IMR-90 (cell line): ENCODE measurements around the gene ADGRL3. TPM values are rescaled to one million over a fixed set of nuclear protein-coding genes. Genes with fewer than 3 reads are reported as not detected.

ENCODE experiments used
- ATAC-seq: fragments of 200-7000 bp; cut with Tn5 transposase; 2 replicates; pipeline ENCODE4 v1.9.1; 2020; ENCODE audit warnings: low read depth, mild to moderate bottlenecking, moderate library complexity
- BruUV-seq: library from RNA; stranded (reverse); fragments of 400-500 nt; replicated peaks from 2 replicates; lab custom pipeline; 2021; lab: Mats Ljungman, UMichigan
- CTCF ChIA-PET: fragments of 300-600 bp; formaldehyde crosslinking; extraction: SDS; loops from one replicate; lab custom pipeline; 2021; ENCODE audit warnings: antibody characterized with exemption; lab: Yijun Ruan, JAX
- POLR2A ChIA-PET: fragments of 300-600 bp; sonication (Branson Sonifier 250); formaldehyde crosslinking; loops from one replicate; lab custom pipeline; 2022; ENCODE audit warnings: antibody characterized with exemption; ENCODE audit not compliant: unreplicated experiment; lab: Charles Lee
- DNase-seq: peaks from one replicate; pipeline ENCODE4 v3.0.0; 2013
- H2AFZ ChIP-seq: replicated peaks from 2 replicates; pipeline ENCODE3; 2013; ENCODE audit warnings: low read length, mild to moderate bottlenecking; ENCODE audit not compliant: poor library complexity
- H2AK5ac ChIP-seq: 2 replicates; pipeline ENCODE4 v1.6.1; 2013; ENCODE audit warnings: low read depth, low read length, inconsistent platforms
- H2AK9ac ChIP-seq: replicated peaks from 2 replicates; pipeline ENCODE3; 2013; ENCODE audit warnings: mild to moderate bottlenecking, low read depth, low read length, moderate library complexity; ENCODE audit not compliant: poor library complexity
- H2BK120ac ChIP-seq: 2 replicates; pipeline ENCODE4 v1.6.1; 2013; ENCODE audit warnings: low read depth, low read length, inconsistent platforms
- H2BK15ac ChIP-seq: 3 replicates; pipeline ENCODE4 v1.6.1; 2013; ENCODE audit warnings: low read depth, low read length, inconsistent platforms
- H2BK20ac ChIP-seq: 2 replicates; pipeline ENCODE4 v1.6.1; 2013; ENCODE audit warnings: low read depth, mild to moderate bottlenecking, inconsistent platforms, low read length, moderate library complexity
- H2BK5ac ChIP-seq: 2 replicates; pipeline ENCODE4 v1.6.1; 2013; ENCODE audit warnings: mild to moderate bottlenecking, low read depth, low read length, inconsistent platforms; ENCODE audit not compliant: poor library complexity, severe bottlenecking
- H3K14ac ChIP-seq: replicated peaks from 2 replicates; pipeline ENCODE4 v1.6.1; 2013; ENCODE audit warnings: low read depth, low read length, inconsistent platforms
- H3K18ac ChIP-seq: 2 replicates; pipeline ENCODE4 v1.6.1; 2013; ENCODE audit warnings: low read depth, low read length, control low read depth
- H3K23ac ChIP-seq: 2 replicates; pipeline ENCODE4 v1.6.1; 2013; ENCODE audit warnings: low read depth, low read length, inconsistent platforms
- H3K27ac ChIP-seq: 2 replicates; pipeline ENCODE4 v1.5.1; 2013; ENCODE audit warnings: mild to moderate bottlenecking, control low read depth, low read length; ENCODE audit not compliant: insufficient read depth
- H3K27me3 ChIP-seq: 2 replicates; pipeline ENCODE4 v1.6.1; 2013; ENCODE audit warnings: low read length; ENCODE audit not compliant: control insufficient read depth, insufficient read depth
- H3K36me3 ChIP-seq: 2 replicates; pipeline ENCODE4 v1.6.1; 2013; ENCODE audit warnings: low read length, mixed read lengths; ENCODE audit not compliant: control insufficient read depth, insufficient read depth
- H3K4ac ChIP-seq: 2 replicates; pipeline ENCODE4 v1.6.1; 2013; ENCODE audit warnings: low read depth, low read length, inconsistent platforms
- H3K4me1 ChIP-seq: 2 replicates; pipeline ENCODE4 v1.6.1; 2013; ENCODE audit warnings: low read length, mixed read lengths; ENCODE audit not compliant: control insufficient read depth, insufficient read depth
- H3K4me2 ChIP-seq: 2 replicates; pipeline ENCODE4 v1.6.1; 2013; ENCODE audit warnings: low read depth, mild to moderate bottlenecking, control low read depth, low read length, moderate library complexity
- H3K4me3 ChIP-seq: 2 replicates; pipeline ENCODE4 v1.5.1; 2013; ENCODE audit warnings: low read depth, mild to moderate bottlenecking, control low read depth, low read length, moderate library complexity; ENCODE audit not compliant: insufficient read depth
- H3K56ac ChIP-seq: 2 replicates; pipeline ENCODE4 v1.6.1; 2013; ENCODE audit warnings: low read length, inconsistent platforms; ENCODE audit not compliant: insufficient read depth; ENCODE audit errors: extremely low read depth
- H3K79me1 ChIP-seq, 2 experiments: 2 replicates each; pipeline ENCODE4 v1.6.1; 2013; ENCODE audit warnings: low read length in 2 of 2, inconsistent platforms in 1 of 2, low read depth in 1 of 2
- H3K9ac ChIP-seq: 2 replicates; pipeline ENCODE4 v1.6.1; 2013; ENCODE audit warnings: low read depth, low read length, control low read depth
- H3K9me1 ChIP-seq: 2 replicates; pipeline ENCODE4 v1.6.1; 2013; ENCODE audit warnings: low read length, inconsistent platforms; ENCODE audit not compliant: insufficient read depth
- H3K9me3 ChIP-seq: 2 replicates; pipeline ENCODE4 v1.6.1; 2013; ENCODE audit warnings: low read length; ENCODE audit not compliant: control insufficient read depth, insufficient read depth
- H4K20me1 ChIP-seq: 2 replicates; pipeline ENCODE4 v1.6.1; 2013; ENCODE audit warnings: low read length, inconsistent platforms; ENCODE audit not compliant: insufficient read depth
- H4K5ac ChIP-seq: 2 replicates; pipeline ENCODE4 v1.6.1; 2013; ENCODE audit warnings: mild to moderate bottlenecking, low read depth, low read length, control low read depth
- H4K8ac ChIP-seq, 2 experiments: 2 replicates each; pipeline ENCODE4 v1.6.1; 2013; ENCODE audit warnings: low read depth in 2 of 2, low read length in 2 of 2, control low read depth in 1 of 2, inconsistent platforms in 1 of 2
- H4K91ac ChIP-seq: 2 replicates; pipeline ENCODE4 v1.6.1; 2013; ENCODE audit warnings: low read depth, low read length, inconsistent platforms; ENCODE audit not compliant: insufficient read depth
- WGBS, 2 experiments: methylation state at CpG; one replicate each; pipeline versions ENCODE4 v1.1.5 to v1.1.7; 2013; ENCODE audit warnings: missing lambda C conversion rate in 2 of 2; ENCODE audit not compliant: insufficient read length in 1 of 2; ENCODE audit errors: extremely low coverage in 2 of 2; 5-methylcytosine and 5-hydroxymethylcytosine counted together
- dilution Hi-C: fragments of 300-500 bp; cut with HindIII; formaldehyde crosslinking; loops from one replicate; pipeline ENCODE4 v1.14.3; 2018; ENCODE audit warnings: low sequenced_read_pairs; ENCODE audit not compliant: unreplicated experiment
- in situ Hi-C: fragments of 300-500 bp; cut with MboI; formaldehyde crosslinking; loops from 3 replicates; pipeline ENCODE4 v1.14.3; 2019; ENCODE audit warnings: low sequenced_read_pairs, inconsistent platforms, mixed read lengths
- intact Hi-C: fragments of 100-400 bp; cut with micrococcal nuclease; formaldehyde crosslinking; loops from 2 replicates; pipeline ENCODE4 v1.10.0; 2022
- polyA plus RNA-seq, 3 experiments: library from polyadenylated mRNA; depleted of rRNA; stranded (reverse); fragments of >200 nt; gene quantifications; 2 replicates each; pipeline ENCODE4 v1.2.3, GENCODE V29; 2012; ENCODE audit warnings: low replicate concordance in 1 of 3
- total RNA-seq: library from RNA; depleted of rRNA; stranded (reverse); fragments of >200 nt; gene quantifications from 2 replicates; pipeline ENCODE4 v1.2.3, GENCODE V29; 2012
- TF ChIP-seq, protein P1 (sequence below): fragments of 150-350 bp; IDR thresholded peaks from 2 replicates; pipeline ENCODE4 v1.6.1; 2017; ENCODE audit warnings: mild to moderate bottlenecking, antibody characterized with exemption, low read length, low read depth

ADGRL3 gene
- total and polyA plus RNA-seq, 2 of the 4 experiments (the other 2 are of a cell fraction) = 0.46 to 2.5 TPM

DNA sequence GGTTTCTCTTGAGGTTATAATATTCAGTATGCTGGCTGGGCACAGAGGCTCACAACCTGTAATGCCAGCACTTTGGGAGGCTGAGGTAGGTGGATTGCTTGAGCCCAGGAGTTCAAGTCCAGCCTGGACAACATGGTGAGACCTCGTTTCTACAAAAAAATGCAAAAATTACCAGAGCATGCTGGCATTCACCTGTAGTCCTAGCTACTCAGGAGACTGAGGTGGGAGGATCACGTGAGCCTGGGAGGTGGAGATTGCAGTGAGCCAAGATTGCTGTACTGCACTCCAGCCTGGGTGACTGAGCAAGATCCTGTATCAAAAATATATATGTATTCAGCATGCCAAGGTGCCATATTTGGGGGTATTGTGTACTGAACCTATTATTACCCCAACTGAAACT lies 552.5 kb downstream of the ADGRL3 start:
- intact Hi-C loops = no loop called here
- no peak overlapping the region for H4K91ac ChIP-seq
- H3K4me1 ChIP-seq = no peaks in the 10 kb centered on the region
- no peak overlapping the region for H3K18ac ChIP-seq
- no peak overlapping the region for H3K14ac ChIP-seq
- TF ChIP-seq, protein P1, sequence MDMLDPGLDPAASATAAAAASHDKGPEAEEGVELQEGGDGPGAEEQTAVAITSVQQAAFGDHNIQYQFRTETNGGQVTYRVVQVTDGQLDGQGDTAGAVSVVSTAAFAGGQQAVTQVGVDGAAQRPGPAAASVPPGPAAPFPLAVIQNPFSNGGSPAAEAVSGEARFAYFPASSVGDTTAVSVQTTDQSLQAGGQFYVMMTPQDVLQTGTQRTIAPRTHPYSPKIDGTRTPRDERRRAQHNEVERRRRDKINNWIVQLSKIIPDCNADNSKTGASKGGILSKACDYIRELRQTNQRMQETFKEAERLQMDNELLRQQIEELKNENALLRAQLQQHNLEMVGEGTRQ = no peak
- no peak for ATAC-seq
- in situ Hi-C loops = no loop called here
- H3K9ac ChIP-seq = no peak overlapping the region
- H2AK5ac ChIP-seq = no peak overlapping the region
- no peaks in the 10 kb centered on the region for H3K9me3 ChIP-seq
- H2BK15ac ChIP-seq = no peak overlapping the region
- H3K4ac ChIP-seq = no peak overlapping the region
- dilution Hi-C loops = no loop called here
- H3K4me2 ChIP-seq = no peak overlapping the region
- H4K20me1 ChIP-seq = no peaks in the 10 kb centered on the region
- H3K56ac ChIP-seq = no peak overlapping the region
- ChIA-PET POLR2A (no interaction called here), CTCF (no interaction called here)
- no peak overlapping the region for H2BK120ac ChIP-seq
- DNase-seq = no peak
- no peak overlapping the region for H4K8ac ChIP-seq
- no peak overlapping the region for H2AFZ ChIP-seq
- H2BK5ac ChIP-seq = no peak overlapping the region
- WGBS, 2 experiments = no CpG with 5 or more reads among the region's 2 CpGs
- H3K9me1 ChIP-seq = no peaks in the 10 kb centered on the region
- no peaks in the 10 kb centered on the region for H3K27me3 ChIP-seq
- BruUV-seq = no TSS peak
- no peaks in the 10 kb centered on the region for H3K79me1 ChIP-seq
- H4K5ac ChIP-seq = no peak overlapping the region
- H3K36me3 ChIP-seq = no peaks in the 10 kb centered on the region
- H3K23ac ChIP-seq = no peak overlapping the region
- H3K27ac ChIP-seq = no peak overlapping the region
- H2AK9ac ChIP-seq = no peak overlapping the region
- H2BK20ac ChIP-seq = no peak overlapping the region
- H3K4me3 ChIP-seq = no peak overlapping the region
